GM06990 (cell line): Measurements from ENCODE around the gene CD99L2.

Source experiments
- DNase-seq: peaks from one replicate; pipeline ENCODE4 v3.0.0-alpha.2; 2011; ENCODE audit not compliant: insufficient read length; ENCODE audit errors: extremely low read depth
- H3K27me3 ChIP-seq: replicated peaks from 2 replicates; pipeline ENCODE4 v1.6.0; 2011; ENCODE audit warnings: low read length; ENCODE audit not compliant: control insufficient read depth, insufficient read depth
- H3K36me3 ChIP-seq: 2 replicates; pipeline ENCODE4 v1.5.1; 2011; ENCODE audit warnings: low read length; ENCODE audit not compliant: control insufficient read depth, insufficient read depth
- H3K4me3 ChIP-seq: replicated peaks from 2 replicates; pipeline ENCODE4 v1.5.1; 2011; ENCODE audit warnings: low read depth, mild to moderate bottlenecking, control low read depth, low read length
- CTCF ChIP-seq: IDR thresholded peaks from 2 replicates; pipeline ENCODE4 v1.5.1; 2011; ENCODE audit warnings: low read length, control low read depth, mild to moderate bottlenecking, inconsistent platforms; ENCODE audit not compliant: insufficient read depth, poor library complexity, severe bottlenecking

The CD99L2 gene

DNA sequence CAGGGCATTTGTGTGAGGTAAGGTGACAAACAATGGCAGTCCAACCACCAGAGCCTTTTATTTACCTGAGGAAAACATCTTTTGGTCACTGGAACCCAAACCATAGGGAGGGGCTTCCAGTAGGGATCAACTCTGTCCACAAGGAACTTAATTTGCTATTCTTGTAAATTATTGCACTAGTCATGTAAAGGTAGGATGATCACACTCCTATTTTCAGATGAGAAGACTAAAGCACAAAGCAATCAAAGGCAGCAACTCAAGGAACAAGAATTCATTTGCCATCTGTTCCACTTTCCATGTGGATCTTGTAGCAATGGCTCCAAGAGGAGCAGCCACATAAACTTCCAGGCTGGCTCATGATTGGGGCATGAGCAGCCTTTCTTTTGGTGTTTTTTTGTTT lies 35.3 kb downstream of the CD99L2 start:
- DNase-seq, result no peak
- no peaks in the 10 kb centered on the region for H3K27me3 ChIP-seq
- H3K36me3 ChIP-seq, result no peaks in the 10 kb centered on the region
- H3K4me3 ChIP-seq, result no peak overlapping the region
- no peak for TF ChIP-seq CTCF

DNA sequence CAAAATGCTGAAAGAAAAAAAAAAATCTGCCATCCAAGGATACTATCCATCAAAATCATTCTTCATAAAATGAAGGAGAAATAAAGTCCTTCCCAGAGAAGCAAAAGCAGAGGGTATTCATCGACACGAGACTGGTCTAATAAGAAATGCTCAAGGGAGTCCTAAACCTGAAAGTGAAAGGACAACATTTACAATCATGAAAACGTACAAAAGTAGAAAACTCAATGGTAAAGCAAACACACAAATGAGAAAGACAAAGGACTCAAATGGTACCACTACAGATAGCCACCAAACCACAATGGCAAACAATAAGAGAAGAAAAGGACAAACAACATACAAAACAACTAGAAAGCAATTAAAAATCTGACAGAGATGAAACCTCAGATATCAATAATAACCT lies 41.0 kb downstream of the CD99L2 start:
- TF ChIP-seq CTCF, result no peak
- no peak for DNase-seq
- Histone ChIP-seq H3K4me3 (no peak overlapping the region), H3K27me3 (no peaks in the 10 kb centered on the region), H3K36me3 (no peaks in the 10 kb centered on the region)

GRCh38 chrX:150856785-150857184 lies 41.7 kb downstream of the CD99L2 start:
- TF ChIP-seq CTCF, result no peak
- H3K4me3 ChIP-seq, result no peak overlapping the region
- H3K27me3 ChIP-seq, result no peaks in the 10 kb centered on the region
- H3K36me3 ChIP-seq, result no peaks in the 10 kb centered on the region
- DNase-seq, result no peak

- no peaks in the 10 kb centered on the region for H3K27me3 ChIP-seq
- TF ChIP-seq CTCF, result no peak
- no peak overlapping the region for H3K4me3 ChIP-seq
- H3K36me3 ChIP-seq, result no peaks in the 10 kb centered on the region
- DNase-seq, result no peak
Measured at GRCh38 chrX:150856101-150856500, 42.4 kb downstream of the CD99L2 start.

DNA sequence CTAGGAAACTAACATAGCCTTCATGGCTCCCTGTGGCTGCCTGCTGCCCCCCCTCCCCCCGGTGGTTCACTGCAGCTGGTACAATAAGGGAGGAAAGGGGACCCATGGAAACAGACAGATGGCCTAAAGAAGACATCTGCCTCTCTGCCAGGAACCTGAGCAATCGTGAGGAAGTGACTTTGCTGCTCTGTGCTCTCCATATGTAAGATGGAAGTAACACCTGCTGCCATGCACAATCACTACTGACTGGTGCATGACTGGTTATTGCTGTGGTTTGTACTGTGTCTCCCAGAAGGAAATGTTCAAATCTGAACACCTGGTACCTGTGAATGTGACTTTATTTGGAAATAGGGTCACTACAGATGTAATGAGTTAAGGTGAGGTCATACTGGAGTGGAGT lies 43.6 kb downstream of the CD99L2 start:
- DNase-seq, result no peak
- TF ChIP-seq CTCF, result no peak
- H3K36me3 ChIP-seq, result no peaks in the 10 kb centered on the region
- no peak overlapping the region for H3K4me3 ChIP-seq
- H3K27me3 ChIP-seq, result no peaks in the 10 kb centered on the region

DNA sequence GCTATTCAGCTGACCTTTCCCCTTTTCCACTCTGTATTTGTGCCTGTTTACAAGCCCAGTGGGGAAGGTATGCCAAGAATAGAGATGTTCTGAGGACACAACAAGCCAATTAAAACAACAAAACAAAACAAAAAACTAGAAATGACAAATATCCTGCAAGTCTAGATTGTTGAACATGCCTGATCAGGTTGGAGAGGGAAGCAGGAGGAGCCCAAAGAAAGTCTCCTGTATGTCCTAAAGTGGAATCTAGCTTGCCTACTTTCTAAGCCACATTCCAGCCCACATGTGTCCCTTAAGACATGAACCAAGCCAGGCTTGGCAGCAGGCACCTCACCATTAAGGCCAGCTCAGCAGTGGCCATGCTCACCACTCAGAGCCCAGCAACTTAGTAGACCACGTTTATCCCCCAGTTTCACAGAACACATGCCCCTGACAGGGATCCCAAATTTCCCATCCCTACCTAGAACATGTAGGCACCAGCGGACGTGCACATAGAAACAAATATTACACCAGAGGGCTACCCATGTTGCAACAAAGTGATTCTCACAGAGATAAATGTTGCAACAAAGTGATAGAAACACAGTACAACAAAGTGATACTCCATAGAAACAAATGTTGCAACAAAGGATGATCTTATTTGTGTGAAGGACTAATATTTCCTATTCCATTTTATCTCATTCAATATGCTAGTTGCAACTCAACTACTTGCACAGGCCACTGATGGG lies 48.3 kb downstream of the CD99L2 start:
- DNase-seq, result no peak
- TF ChIP-seq CTCF, result no peak
- H3K36me3 ChIP-seq, result no peaks in the 10 kb centered on the region
- no peak overlapping the region for H3K4me3 ChIP-seq
- H3K27me3 ChIP-seq, result no peaks in the 10 kb centered on the region
